ENCODE measurements around the gene SCAF4.
"Not testable (repeated sequence)": the region's sequence is repeated elsewhere in the genome, so short reads cannot be mapped to it uniquely, and the experiment has no call there.

Gene SCAF4

DNA sequence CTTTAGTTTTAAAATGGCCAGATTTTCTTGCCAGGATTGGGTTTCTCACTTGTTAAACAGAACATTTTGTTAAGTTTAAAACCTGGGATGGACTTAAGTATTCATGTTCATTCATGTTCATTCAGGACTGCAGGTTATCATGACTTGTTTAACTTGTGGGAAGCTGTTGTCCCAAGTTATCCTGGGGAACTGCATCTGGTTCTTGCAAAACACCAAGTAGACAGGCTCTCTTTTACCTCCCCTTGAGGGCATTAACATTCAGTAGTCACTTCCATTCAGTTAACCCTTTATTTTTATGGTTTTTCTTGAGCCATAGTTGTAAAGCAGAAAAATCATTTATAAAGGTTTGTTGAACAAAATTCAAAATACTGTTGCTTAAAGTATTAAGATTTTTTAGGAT, 64.3 kb downstream of the SCAF4 start:
- no peak for DNase-seq

DNA sequence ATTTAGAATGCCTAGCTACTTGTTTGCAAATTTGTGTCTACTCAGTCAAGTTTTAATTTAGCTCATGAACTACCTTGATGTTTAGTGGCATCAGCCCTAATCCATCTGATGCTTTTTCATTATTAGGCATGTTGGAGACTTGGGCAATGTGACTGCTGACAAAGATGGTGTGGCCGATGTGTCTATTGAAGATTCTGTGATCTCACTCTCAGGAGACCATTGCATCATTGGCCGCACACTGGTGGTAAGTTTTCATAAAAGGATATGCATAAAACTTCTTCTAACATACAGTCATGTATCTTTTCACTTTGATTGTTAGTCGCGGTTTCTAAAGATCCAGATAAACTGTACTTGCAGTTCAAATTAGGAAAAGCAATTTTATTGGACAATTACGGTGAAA, 64.8 kb downstream of the SCAF4 start:
- no peak for DNase-seq

DNA sequence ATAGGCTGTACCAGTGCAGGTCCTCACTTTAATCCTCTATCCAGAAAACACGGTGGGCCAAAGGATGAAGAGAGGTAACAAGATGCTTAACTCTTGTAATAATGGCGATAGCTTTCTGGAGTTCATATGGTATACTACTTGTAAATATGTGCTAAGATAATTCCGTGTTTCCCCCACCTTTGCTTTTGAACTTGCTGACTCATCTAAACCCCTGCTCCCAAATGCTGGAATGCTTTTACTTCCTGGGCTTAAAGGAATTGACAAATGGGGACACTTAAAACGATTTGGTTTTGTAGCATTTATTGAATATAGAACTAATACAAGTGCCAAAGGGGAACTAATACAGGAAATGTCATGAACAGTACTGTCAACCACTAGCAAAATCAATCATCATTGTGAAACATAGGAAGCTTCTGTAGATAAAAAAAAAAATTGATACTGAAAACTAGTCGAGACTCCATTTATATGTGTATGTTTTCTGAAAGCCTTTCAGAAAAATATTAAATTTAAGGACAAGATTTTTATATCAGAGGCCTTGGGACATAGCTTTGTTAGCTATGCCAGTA, 65.4 kb downstream of the SCAF4 start:
- no peak for DNase-seq

DNA sequence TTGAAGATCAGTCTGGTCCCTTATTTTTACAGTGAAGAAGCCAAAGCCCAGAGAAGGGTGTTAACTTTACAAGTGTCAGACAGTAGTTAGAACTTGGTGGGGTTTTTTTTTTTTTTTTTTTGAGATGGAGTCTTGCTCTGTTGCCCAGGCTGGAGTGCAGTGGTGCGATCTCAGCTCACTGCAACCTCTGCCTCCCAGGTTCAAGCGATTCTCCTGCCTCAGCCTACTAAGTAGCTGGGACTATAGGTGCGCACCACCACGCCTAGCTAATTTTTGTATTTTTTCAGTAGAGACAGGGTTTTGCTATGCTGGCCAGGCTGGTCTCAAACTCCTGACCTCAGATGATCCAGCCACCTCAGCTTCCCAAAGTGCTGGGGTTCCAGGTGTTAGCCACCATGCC, 66.0 kb downstream of the SCAF4 start:
- DNase-seq, result not testable (repeated sequence)

DNA sequence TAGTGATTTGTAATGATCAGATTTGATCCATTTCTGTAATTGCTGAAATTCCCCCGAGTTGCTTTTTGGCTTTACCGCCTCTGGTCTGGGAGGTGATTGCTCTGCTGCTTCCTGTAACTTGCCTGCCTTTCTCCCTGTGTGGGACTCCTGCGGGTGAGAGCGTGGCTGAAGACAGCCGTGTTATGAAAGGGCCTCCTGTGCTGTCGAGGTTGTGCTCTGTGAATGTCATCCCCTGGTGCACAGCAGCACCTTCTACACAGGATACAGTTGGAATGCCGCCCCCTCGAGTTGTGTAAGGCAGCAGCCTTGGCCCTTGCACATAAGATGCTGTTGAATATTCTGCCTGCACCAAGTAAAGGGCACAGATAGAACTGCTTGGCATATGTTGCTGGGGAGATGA, 66.5 kb downstream of the SCAF4 start:
- no peak for DNase-seq

DNA sequence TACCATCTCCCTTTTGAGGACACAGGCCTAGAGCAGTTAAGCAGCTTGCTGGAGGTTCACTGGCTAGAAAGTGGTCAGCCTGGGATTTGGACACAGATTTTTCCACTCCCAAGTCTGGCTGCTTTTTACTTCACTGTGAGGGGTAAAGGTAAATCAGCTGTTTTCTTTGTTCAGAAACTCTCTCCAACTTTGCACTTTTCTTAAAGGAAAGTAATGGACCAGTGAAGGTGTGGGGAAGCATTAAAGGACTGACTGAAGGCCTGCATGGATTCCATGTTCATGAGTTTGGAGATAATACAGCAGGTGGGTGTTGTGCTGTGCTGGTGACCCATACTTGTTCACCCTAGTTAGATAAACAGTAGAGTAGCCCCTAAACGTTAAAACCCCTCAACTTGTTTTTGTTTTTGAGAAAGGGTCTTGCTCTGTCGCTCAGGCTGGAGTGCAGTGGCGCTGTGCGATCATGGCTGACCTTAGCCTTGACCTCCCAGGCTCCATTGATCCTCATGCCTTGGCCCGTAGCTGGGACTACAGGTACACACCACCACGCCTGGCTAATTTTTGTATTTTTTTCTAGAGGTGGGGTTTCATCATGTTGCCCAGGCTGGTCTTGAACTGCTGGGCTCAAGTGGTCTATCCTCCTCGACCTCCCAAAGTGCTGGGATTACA, 68.2 kb downstream of the SCAF4 start:
- no peak for DNase-seq

DNA sequence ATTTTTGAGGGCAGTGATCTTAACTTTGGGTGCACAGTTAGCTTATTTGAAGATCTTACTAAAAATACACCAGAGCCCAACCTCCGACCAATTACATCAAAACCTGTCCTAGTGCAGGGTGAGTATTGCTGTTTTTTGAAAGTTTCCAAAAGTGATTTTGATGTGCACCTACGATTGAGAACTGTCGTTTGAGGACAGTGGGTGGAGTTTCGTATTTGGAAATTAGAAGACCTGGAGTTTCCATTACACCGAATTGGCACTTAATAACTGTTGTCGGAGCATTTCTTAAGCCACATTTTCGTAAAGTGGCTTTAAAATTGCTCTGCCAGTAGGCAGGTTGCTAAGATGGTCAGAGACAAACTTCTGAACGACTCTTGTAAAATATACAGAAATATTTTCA, 71.3 kb downstream of the SCAF4 start:
- no peak for DNase-seq

DNA sequence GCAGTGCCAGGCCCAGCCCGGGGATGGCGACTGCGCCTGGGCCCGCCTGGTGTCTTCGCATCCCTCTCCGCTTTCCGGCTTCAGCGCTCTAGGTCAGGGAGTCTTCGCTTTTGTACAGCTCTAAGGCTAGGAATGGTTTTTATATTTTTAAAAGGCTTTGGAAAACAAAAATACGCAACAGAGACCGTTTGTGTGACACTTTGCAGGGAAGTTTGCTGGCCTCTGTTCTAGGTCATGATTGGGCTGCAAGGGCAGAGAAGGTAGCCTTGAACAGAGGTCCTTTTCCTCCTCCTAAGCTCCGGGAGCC, 71.7 kb downstream of the SCAF4 start:
- DNase-seq, result peak in 1 of 2 experiments; percentile 20

DNA sequence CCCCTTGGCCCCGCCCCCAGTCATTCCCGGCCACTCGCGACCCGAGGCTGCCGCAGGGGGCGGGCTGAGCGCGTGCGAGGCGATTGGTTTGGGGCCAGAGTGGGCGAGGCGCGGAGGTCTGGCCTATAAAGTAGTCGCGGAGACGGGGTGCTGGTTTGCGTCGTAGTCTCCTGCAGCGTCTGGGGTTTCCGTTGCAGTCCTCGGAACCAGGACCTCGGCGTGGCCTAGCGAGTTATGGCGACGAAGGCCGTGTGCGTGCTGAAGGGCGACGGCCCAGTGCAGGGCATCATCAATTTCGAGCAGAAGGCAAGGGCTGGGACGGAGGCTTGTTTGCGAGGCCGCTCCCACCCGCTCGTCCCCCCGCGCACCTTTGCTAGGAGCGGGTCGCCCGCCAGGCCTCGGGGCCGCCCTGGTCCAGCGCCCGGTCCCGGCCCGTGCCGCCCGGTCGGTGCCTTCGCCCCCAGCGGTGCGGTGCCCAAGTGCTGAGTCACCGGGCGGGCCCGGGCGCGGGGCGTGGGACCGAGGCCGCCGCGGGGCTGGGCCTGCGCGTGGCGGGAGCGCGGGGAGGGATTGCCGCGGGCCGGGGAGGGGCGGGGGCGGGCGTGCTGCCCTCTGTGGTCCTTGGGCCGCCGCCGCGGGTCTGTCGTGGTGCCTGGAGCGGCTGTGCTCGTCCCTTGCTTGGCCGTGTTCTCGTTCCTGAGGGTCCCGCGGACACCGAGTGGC, 72.2 kb downstream of the SCAF4 start, which contains the start of gene SOD1:
TSS of gene SOD1 (plus strand) at position 158 of the 723 bp plus-strand sequence. CDS start at position 235, 77 bp downstream.
- peak; percentile 61 to 83 for DNase-seq

DNA sequence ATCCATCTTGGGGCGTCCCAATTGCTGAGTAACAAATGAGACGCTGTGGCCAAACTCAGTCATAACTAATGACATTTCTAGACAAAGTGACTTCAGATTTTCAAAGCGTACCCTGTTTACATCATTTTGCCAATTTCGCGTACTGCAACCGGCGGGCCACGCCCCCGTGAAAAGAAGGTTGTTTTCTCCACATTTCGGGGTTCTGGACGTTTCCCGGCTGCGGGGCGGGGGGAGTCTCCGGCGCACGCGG, 72.7 kb downstream of the SCAF4 start:
- DNase-seq, result no peak

DNA sequence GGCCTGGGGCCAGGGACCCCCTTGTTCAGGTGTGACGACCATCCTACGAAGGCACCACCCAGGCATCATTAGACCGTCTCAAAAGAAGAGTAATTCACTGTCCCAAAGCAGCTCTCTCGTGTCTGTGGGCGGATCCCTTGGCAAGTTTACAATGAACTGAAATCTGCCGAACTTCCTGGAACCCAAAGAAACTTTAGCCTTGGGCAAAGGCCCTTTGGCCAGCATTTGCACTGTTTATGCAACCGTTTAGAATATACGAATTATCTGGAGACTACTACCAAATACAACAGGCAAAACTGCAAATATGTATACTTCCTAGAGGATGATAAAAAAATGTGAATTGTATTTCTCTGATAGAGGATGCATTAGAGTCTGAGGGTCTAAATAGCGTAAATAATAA, 73.9 kb downstream of the SCAF4 start:
- DNase-seq, result no peak

DNA sequence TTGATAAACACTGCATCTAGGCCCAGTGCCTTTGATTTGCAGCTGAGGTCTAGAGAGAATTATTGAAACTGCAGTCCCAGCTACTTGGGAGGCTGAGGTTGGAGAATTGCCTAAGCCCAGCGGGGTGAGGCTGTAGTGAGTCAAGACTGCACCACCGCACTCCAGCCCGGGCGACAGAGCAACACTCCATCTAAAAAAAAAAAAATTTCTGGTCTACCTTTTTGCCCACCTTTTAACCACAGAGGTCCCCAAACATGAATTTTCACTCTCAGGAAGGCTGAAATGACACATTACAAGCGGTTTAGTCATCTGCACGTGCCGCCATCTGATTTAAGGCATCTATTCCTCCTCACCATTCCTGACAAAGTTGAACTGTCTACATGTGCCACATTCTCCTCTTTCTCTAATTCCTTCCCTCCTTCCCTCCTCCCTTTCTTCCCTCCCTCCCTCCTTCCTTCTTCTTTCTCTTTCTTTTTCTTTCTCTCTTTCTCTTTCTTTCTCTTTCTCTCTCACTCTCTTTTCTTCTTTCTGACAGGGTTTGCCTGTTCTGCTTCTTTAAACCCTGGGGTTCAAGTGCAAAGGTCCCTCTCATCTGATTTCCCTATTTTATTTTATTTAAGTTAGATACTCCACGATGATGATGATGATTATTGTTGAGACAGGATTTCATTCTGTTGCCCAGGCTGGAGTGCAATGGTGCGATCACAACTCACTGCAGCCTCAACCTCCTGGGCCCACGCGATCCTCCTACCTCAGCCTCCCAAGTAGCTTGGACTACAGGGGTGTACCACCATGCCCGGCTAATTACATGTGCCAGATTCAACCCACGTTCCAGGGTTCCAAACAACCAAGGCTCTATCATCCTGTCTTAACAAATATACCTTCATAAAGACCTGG, 75.5 kb downstream of the SCAF4 start:
- no peak for DNase-seq

DNA sequence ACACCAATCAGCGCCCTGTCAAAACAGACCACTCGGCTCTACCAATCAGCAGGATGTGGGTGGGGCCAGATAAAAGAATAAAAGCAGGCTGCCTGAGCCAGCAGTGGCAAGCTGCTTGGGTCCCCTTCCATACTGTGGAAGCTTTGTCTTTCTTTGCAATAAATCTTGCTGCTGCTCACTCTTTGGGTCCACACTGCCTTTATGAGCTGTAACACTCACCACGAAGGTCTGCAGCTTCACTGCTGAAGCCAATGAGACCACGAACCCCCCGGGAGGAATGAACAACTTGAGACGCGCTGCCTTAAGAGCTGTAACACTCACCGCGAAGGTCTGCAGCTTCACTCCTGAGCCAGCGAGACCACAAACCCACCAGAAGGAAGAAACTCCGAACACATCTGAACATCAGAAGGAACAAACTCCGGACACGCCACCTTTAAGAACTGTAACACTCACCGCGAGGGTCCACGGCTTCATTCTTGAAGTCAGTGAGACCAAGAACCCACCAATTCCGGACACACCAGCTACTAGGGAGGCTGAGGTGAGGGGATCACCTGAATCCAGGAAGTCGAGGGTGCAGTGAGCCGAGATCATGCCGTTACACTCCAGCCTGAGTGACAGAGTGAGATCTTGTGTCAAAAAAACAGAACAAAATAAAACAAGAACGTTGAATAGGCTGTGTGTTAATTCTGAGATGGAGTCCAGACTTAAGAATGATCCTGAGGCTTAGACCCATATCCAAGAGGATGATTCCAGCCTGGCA, 76.9 kb downstream of the SCAF4 start:
- not testable (repeated sequence) for DNase-seq

DNA sequence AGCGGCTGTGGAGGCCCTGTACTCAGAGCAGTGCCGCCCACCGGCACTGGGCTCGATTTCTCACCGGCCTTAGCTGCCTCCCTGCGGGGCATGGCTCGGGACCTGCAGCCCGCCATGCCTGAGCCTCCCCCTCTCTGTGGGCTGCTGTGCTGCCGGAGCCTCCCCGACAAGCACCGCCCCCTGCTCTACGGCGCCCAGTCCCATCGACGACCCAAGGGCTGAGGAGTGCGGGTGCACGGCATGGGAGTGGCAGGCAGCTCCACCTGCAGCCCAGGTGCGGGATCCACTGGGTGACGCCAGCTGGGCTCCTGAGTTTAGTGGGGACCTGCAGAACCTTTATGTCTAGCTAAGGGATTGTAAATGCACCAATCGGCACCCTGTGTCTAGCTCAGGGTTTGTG, 77.6 kb downstream of the SCAF4 start:
- DNase-seq, result no peak

DNA sequence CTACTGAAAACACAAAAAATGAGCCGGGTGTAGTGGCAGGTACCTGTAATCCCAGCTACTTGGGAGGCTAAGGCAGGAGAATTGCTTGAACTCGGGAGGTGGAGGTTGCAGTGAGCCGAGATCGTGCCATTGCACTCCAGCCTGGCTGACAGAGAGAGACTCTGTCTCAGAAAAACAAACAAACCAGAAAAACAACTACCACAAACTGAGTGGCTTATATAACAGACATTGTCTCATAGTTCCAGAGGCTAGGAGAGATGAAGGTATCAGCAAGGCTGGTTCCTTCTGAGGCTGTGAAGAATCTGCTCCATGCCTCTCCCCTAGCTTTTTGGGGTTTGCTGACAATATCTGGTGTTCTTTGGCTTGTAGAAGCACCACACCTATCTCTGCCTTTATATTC, 80.4 kb downstream of the SCAF4 start:
- DNase-seq, result not testable (repeated sequence)

DNA sequence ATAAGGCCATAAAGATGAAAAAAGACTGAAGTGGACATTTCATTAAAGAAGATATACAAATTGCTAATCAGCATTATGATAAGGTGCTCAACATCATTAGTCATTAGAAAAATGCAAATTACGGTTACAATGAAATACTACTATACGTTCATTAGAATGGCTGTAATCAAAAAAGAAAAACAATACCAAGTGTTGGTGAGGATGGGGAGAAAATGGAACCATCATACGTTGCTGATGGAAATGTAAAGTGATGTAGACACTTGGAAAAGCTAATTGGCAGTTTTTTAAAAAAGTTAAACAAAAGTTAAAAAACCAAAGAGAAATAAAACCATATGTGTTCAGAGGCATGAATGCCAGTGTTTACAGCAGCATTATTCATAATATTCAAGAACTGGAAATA, 81.0 kb downstream of the SCAF4 start:
- no peak for DNase-seq

DNA sequence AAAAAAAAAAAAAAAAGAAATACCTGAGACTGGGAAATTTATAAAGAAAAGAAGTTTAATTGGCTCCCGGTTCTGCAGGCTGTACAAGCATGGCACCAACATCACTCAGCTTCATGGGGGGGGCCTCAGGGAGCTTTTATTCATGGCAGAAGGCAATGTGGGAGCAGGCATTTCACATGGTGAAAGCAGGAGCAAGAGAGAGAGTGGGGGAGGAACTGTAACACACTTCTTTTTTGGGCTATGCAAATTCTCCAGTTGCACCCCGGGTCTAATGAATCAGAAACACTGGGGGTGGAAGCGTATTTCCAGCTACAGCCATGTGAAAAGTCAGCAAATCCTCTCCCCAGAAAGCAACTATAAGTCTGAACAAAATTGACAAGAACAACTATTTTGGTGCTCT, 84.3 kb downstream of the SCAF4 start:
- DNase-seq, result no peak

DNA sequence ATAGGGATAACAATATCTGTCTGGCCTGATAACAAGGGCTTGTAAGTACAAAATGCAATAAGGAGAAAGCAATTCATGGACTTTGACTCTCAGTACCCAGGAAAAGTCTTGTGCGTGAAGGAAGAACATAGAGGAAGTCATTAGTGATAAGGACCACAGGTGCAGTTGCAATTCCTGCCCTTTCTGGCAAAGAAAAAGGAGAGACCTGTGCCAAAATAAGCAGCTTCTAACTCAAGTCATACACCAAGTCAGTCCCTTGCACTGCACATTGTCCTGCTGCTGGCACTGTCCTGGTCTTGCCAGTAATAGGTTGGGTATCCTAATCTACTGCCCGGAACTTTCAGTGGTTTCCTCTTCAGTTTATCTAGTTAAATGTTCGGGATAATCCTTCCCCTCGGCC, 87.3 kb downstream of the SCAF4 start:
- no peak for DNase-seq

DNA sequence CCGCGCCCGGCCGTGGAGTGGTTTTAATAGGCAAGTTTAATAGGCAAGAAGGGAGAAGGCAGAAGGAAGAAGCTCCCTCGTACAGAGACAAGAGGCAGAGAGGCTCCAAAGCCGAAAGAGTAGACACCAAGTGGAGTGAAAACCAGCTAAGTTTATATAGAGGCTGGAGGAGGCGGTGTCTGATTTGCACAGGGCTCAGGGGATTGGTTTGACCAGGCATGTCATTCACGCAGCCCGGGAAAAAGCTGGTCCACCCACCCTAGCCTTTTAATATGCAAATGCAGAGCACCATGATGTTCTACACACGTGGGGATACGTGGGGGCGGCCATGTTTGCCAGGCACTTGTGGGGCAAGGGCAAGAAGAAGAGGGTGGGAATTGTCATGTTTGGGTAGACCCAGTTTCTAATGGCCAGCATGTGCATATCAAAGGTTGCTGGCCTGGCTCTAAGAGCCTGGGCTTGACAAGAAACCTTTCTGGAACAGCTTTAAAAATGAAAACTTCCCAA, 90.4 kb downstream of the SCAF4 start:
- DNase-seq, result no peak

DNA sequence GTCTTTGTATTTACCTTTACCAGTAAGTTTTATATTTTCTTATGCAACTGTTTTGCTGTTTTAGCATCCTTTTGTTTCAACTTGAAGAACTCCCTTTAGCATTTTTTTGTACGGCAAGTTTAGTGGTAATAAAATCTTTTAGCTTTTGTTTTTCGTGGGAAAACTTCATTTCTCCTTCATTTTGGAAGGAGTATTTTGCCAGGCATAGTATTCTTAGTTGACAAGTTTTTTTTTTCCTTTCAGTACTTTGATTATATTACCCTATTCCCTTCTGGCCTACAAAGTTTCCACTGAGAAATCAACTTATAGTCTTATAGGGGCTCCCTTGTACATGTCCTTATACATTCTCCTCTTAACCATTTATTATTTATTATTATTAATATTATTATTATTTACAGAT, 95.0 kb downstream of the SCAF4 start:
- DNase-seq, result no peak

DNA sequence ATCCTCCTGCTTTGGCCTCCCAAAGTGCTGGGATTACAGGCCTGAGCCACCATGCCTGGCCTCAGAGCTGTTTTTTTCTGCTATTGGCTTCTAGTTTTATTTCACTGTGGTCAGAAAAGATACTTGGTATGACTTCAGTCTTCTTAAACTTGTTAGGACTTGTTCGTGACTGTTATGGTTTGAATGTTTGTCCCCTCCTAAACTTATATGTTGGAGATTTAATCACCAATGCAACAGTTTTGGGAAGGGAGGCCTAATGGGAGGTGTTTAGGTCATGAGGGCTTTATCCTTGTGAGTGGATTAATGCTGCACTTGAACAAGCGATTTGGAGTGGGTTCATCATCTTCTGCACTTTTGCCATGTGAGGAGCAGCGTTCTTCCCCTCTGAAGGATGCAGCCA, 96.9 kb downstream of the SCAF4 start:
- no peak for DNase-seq

DNA sequence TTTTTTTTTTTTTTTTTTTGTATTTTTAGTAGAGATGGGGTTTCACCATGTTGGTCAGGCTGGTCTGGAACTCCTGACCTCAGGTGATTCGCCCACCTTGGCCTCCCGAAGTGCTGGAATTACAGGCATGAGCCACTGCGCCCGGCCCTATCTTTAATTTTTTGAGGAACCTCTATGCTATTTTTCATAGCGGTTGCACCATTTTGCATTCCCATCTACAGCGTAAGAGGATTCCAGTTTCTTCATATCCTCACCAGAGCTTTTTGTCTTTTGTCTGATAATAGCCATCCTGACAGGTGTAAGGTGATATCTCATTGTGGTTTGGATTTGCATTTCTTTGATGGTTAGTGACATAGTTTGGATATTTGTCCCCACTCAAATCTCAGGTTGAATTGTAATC, 100.0 kb downstream of the SCAF4 start:
- not testable (repeated sequence) for DNase-seq

Data from SW 1271 (cell line).